Hepatocyte (in vitro differentiated cells): Measurements from ENCODE around the gene EGLN3. TPM values are rescaled to one million over a fixed set of nuclear protein-coding genes. Genes with fewer than 3 reads are reported as not detected.

Experiments
- DNase-seq: peaks from one replicate; pipeline ENCODE4 v3.0.0-alpha.2; 2016; ENCODE audit warnings: low spot score
- H2AFZ ChIP-seq: fragments of 200-600 bp; sonication (generic); 2 replicates; pipeline ENCODE4 v1.6.0; 2016; ENCODE audit warnings: antibody characterized with exemption, mild to moderate bottlenecking
- H3K27ac ChIP-seq: fragments of 200-600 bp; sonication (generic); 2 replicates; pipeline ENCODE4 v1.5.1; 2016; ENCODE audit warnings: mild to moderate bottlenecking
- H3K27me3 ChIP-seq: fragments of 200-600 bp; sonication (generic); 2 replicates; pipeline ENCODE4 v1.6.1; 2016
- H3K36me3 ChIP-seq: fragments of 200-600 bp; sonication (generic); replicated peaks from 2 replicates; pipeline ENCODE4 v1.5.1; 2016; ENCODE audit warnings: low read depth; ENCODE audit not compliant: insufficient read depth
- H3K4me1 ChIP-seq: fragments of 200-600 bp; sonication (generic); 2 replicates; pipeline ENCODE4 v1.5.1; 2016; ENCODE audit warnings: mild to moderate bottlenecking, moderate library complexity; ENCODE audit not compliant: insufficient read depth
- H3K4me2 ChIP-seq: fragments of 200-600 bp; sonication (generic); 2 replicates; pipeline ENCODE4 v1.6.0; 2016
- H3K4me3 ChIP-seq: fragments of 200-600 bp; sonication (generic); 2 replicates; pipeline ENCODE4 v1.5.1; 2016; ENCODE audit warnings: mild to moderate bottlenecking
- H3K79me2 ChIP-seq: fragments of 200-600 bp; sonication (generic); 2 replicates; pipeline ENCODE4 v1.6.0; 2017; ENCODE audit warnings: mild to moderate bottlenecking
- H3K9me2 ChIP-seq: fragments of 200-600 bp; sonication (generic); replicated peaks from 2 replicates; pipeline ENCODE4 v1.6.0; 2017; ENCODE audit warnings: mild to moderate bottlenecking; ENCODE audit not compliant: insufficient read depth
- H3K9me3 ChIP-seq: fragments of 200-600 bp; sonication (generic); 2 replicates; pipeline ENCODE4 v1.5.1; 2016; ENCODE audit warnings: low read depth, mild to moderate bottlenecking
- H4K20me1 ChIP-seq: fragments of 200-600 bp; sonication (generic); 2 replicates; pipeline ENCODE4 v1.6.0; 2016; ENCODE audit warnings: mild to moderate bottlenecking; ENCODE audit not compliant: insufficient read depth, poor library complexity, severe bottlenecking
- EZH2 ChIP-seq: fragments of 200-600 bp; sonication (generic); IDR thresholded peaks from 2 replicates; pipeline ENCODE4 v1.6.1; 2016; ENCODE audit warnings: antibody characterized with exemption, mild to moderate bottlenecking, borderline replicate concordance
- EZH2phosphoT487 ChIP-seq: fragments of 200-600 bp; sonication (generic); IDR thresholded peaks from one replicate; pipeline ENCODE4 v1.6.1; 2018; ENCODE audit warnings: antibody characterized with exemption, mild to moderate bottlenecking, low read depth, moderate library complexity; ENCODE audit not compliant: unreplicated experiment, severe bottlenecking
- WGBS: methylation state at CpG from one replicate; pipeline ENCODE4 v1.1.6; 2016; ENCODE audit warnings: low lambda C conversion rate; ENCODE audit errors: missing lambda C conversion rate; 5-methylcytosine and 5-hydroxymethylcytosine counted together
- polyA plus RNA-seq: library from polyadenylated mRNA; unstranded; fragments of >200 nt; fragmentation: Nextera tagmentation; extraction: Ambion mirVana; gene quantifications from 2 replicates; pipeline ENCODE4 v1.2.1, GENCODE V29; 2016
- total RNA-seq: library from RNA; depleted of rRNA; stranded (reverse); fragments of >200 nt; gene quantifications from 2 replicates; pipeline ENCODE4 v1.2.3, GENCODE V29; 2014
- TF ChIP-seq, protein P1 (sequence below): fragments of 200-600 bp; sonication (generic); IDR thresholded peaks from 2 replicates; pipeline ENCODE4 v1.5.1; 2016; ENCODE audit warnings: antibody characterized with exemption, mild to moderate bottlenecking; ENCODE audit not compliant: poor library complexity

EGLN3 gene
- total and polyA plus RNA-seq, 2 experiments from 2014 or later: 11.9 to 17.2 TPM

DNA sequence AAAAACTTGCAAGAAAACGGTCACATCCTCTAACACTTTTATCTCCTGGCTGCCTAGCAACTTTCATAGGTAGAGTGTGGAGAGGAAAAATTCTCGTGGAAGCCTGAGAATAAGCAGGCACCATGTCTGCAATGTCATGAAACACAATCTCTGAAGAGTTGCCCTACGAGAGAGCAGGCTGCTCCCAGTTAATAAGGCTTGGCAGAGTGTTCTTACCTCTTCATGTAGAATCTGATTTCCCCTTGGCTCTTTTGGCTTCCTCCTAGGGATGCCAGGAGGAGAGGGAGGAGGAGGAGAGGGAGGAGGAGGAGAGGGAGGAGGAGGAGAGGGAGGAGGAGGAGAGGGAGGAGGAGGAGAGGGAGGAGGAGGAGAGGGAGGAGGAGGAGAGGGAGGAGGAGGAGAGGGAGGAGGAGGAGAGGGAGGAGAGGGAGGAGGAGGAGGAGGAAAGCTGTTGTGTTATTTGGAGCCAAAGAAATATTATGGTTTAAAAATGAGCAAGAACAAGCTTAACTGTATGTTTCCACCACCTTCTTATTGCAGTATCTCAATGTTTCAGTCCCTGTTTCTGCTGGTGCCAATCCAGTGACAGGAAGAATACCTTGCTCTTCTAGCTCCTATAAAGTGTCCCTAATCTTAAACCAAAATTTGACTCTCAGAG lies 52.9 kb downstream of the EGLN3 start:
- H3K27me3 ChIP-seq: no peaks in the 10 kb centered on the region
- DNase-seq: no peak
- no peak overlapping the region for H3K4me3 ChIP-seq
- 38% methylated on average over 3 of the region's 3 CpGs for WGBS
- H4K20me1 ChIP-seq: no peaks in the 10 kb centered on the region
- H3K9me2 ChIP-seq: no peaks in the 10 kb centered on the region
- no peak overlapping the region for H2AFZ ChIP-seq
- no peaks in the 10 kb centered on the region for H3K4me1 ChIP-seq
- no peak overlapping the region for H3K4me2 ChIP-seq
- no peak overlapping the region for H3K27ac ChIP-seq
- no peaks in the 10 kb centered on the region for H3K79me2 ChIP-seq
- H3K36me3 ChIP-seq: no peaks in the 10 kb centered on the region
- TF ChIP-seq, protein P1, sequence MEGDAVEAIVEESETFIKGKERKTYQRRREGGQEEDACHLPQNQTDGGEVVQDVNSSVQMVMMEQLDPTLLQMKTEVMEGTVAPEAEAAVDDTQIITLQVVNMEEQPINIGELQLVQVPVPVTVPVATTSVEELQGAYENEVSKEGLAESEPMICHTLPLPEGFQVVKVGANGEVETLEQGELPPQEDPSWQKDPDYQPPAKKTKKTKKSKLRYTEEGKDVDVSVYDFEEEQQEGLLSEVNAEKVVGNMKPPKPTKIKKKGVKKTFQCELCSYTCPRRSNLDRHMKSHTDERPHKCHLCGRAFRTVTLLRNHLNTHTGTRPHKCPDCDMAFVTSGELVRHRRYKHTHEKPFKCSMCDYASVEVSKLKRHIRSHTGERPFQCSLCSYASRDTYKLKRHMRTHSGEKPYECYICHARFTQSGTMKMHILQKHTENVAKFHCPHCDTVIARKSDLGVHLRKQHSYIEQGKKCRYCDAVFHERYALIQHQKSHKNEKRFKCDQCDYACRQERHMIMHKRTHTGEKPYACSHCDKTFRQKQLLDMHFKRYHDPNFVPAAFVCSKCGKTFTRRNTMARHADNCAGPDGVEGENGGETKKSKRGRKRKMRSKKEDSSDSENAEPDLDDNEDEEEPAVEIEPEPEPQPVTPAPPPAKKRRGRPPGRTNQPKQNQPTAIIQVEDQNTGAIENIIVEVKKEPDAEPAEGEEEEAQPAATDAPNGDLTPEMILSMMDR: no peak
- TF ChIP-seq EZH2 (no peak), EZH2phosphoT487 (no peak)
- H3K9me3 ChIP-seq: peaks cover 4% of the 10 kb centered on the region

DNA sequence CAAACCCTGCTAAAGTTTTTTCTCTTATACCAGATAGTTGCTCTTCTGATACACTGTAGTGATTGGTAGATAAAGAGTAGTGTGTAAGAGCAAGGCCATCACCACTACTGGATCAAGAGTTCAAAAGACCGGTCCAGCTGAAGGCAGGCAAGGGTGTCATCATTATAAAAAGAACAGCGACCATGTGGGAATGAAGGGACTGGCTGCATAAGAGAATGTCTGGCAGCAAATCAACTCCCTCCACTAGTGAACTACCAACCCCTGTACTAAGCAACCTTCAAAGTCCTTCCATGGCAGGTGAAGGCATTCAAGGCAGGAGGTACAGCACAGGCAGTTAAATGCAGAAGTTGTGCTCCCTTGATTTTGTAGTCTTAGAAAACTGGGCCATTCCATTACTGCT lies 53.5 kb downstream of the EGLN3 start:
- Histone ChIP-seq H3K4me1 (no peaks in the 10 kb centered on the region), H3K79me2 (no peaks in the 10 kb centered on the region), H3K27me3 (no peaks in the 10 kb centered on the region), H2AFZ (no peak overlapping the region), H3K27ac (no peak overlapping the region), H4K20me1 (no peaks in the 10 kb centered on the region), H3K9me3 (peaks cover 4% of the 10 kb centered on the region), H3K36me3 (no peaks in the 10 kb centered on the region), H3K4me3 (no peak overlapping the region), H3K9me2 (no peaks in the 10 kb centered on the region), H3K4me2 (no peak overlapping the region)
- no peak for DNase-seq
- 92% methylated on average over 2 of the region's 2 CpGs for WGBS
- TF ChIP-seq EZH2 (no peak), EZH2phosphoT487 (no peak)
- TF ChIP-seq, protein P1: no peak

DNA sequence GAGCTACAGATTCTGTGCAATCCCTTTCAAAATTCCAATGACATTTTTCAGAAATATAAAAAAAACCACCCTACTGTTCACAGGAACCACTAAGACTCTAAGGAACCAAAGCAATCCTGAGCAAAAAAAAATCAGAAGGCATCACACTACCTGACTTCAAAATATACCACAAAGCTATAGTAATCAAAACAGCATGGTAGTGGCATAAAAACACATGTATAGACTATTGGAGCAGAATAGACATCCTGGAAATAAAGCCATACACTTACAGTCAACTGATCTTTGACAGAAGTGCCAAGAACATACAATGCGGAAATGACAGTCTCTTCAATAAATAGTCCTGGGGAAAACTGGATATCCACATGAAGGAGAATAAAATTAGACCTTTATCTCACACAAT lies 56.5 kb downstream of the EGLN3 start:
- 97% methylated on average over 1 of the region's 1 CpG for WGBS
- H2AFZ ChIP-seq: no peak overlapping the region
- no peak overlapping the region for H3K4me3 ChIP-seq
- H3K27ac ChIP-seq: no peak overlapping the region
- TF ChIP-seq EZH2 (no peak), EZH2phosphoT487 (no peak)
- TF ChIP-seq, protein P1: no peak
- DNase-seq: no peak
- H3K4me2 ChIP-seq: no peak overlapping the region
- peaks cover 4% of the 10 kb centered on the region for H3K9me3 ChIP-seq
- H3K36me3 ChIP-seq: no peaks in the 10 kb centered on the region
- H3K9me2 ChIP-seq: no peaks in the 10 kb centered on the region
- H3K27me3 ChIP-seq: no peaks in the 10 kb centered on the region
- no peaks in the 10 kb centered on the region for H4K20me1 ChIP-seq
- no peaks in the 10 kb centered on the region for H3K4me1 ChIP-seq
- H3K79me2 ChIP-seq: no peaks in the 10 kb centered on the region

DNA sequence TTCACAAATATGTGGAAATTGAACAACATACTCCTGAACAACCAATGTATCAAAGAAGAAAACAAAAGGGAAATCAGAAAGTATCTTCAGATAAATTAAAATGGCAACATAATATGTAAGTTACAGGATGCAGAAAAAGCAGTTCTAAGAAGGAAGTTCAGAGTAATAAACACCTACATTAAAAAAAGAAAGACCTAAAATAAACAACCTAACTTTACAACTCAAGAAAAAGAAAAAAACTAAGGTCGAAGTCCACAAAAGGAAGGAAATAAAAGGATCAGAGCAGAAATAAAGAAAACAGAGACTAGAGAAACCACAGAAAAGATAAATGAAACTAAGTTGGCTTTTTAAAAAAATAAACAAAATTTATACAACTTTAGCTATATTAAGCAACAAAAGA lies 59.2 kb downstream of the EGLN3 start:
- H3K4me3 ChIP-seq: no peak overlapping the region
- TF ChIP-seq EZH2phosphoT487 (no peak), EZH2 (no peak)
- TF ChIP-seq, protein P1: no peak
- peak overlapping the region; percentile 28 for H3K4me2 ChIP-seq
- no peaks in the 10 kb centered on the region for H3K36me3 ChIP-seq
- peak overlapping the region; percentile 21 for H3K27ac ChIP-seq
- H3K4me1 ChIP-seq: no peaks in the 10 kb centered on the region
- H3K9me3 ChIP-seq: peaks cover 4% of the 10 kb centered on the region
- no peaks in the 10 kb centered on the region for H3K79me2 ChIP-seq
- DNase-seq: no peak
- WGBS: 90% methylated on average over 1 of the region's 1 CpG
- no peaks in the 10 kb centered on the region for H3K9me2 ChIP-seq
- no peaks in the 10 kb centered on the region for H3K27me3 ChIP-seq
- no peak overlapping the region for H2AFZ ChIP-seq
- H4K20me1 ChIP-seq: no peaks in the 10 kb centered on the region
